ENCODE measurements around the gene RHD. TPM values are rescaled to one million over a fixed set of nuclear protein-coding genes. Genes with fewer than 3 reads are reported as not detected.

Gene RHD
- total RNA-seq, 1 donor from 2014 or later, result not detected

DNA sequence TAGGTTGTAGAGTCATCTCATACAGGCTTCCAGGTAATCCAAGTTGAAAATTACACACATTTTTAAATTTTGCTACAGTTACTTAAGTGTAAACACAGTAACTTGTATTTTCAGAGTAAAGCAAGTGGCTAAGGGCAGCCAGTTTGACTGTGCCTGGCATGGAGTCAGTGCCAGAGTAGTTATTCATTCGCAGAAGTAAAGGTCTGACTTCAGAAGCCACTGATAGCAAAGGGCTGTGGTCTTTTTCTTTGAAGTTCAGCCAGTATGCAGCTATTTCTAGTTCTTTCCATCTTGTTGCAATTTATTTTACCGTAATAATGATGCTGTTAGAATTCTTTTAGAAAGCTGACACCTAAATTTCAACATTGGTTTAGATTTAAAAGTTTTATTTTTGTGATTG lies 75.2 kb downstream of the RHD start:
- Mint-ChIP-seq H3K4me1 (peaks cover 2% of the 10 kb centered on the region), H3K9me3 (no peaks in the 10 kb centered on the region), H3K27me3 (ENCODE audit: low read depth) (no peaks in the 10 kb centered on the region), H3K4me3 (no peak overlapping the region), H3K36me3 (peaks cover 27% of the 10 kb centered on the region), H3K27ac (no peak overlapping the region)
- no peak for DNase-seq (ENCODE audit: low spot score in 2 of 2, unreplicated experiment in 2 of 2)
- TF ChIP-seq, protein P1, sequence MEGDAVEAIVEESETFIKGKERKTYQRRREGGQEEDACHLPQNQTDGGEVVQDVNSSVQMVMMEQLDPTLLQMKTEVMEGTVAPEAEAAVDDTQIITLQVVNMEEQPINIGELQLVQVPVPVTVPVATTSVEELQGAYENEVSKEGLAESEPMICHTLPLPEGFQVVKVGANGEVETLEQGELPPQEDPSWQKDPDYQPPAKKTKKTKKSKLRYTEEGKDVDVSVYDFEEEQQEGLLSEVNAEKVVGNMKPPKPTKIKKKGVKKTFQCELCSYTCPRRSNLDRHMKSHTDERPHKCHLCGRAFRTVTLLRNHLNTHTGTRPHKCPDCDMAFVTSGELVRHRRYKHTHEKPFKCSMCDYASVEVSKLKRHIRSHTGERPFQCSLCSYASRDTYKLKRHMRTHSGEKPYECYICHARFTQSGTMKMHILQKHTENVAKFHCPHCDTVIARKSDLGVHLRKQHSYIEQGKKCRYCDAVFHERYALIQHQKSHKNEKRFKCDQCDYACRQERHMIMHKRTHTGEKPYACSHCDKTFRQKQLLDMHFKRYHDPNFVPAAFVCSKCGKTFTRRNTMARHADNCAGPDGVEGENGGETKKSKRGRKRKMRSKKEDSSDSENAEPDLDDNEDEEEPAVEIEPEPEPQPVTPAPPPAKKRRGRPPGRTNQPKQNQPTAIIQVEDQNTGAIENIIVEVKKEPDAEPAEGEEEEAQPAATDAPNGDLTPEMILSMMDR (IDR thresholded peaks at IDR 0.05; ENCODE audit: unreplicated experiment), result no peak

DNA sequence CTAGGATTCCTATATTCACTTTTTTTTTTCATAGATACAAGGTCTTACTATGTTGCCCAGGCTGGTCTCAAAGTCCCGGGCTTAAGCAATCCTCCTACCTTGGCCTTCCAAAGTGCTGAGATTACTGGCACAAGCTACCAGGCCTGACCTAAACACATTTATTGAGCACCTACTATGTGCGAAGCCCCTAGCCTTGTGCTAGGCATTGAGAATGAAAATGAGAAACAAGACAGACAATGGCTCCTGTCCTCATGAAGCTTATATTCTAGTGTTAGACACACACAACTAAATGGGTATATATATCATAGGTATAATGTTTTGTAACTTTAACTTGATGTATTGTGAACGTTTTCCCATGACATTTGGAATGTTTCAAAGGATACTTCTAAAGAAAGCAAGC lies 77.3 kb downstream of the RHD start:
- no peak for DNase-seq (ENCODE audit: low spot score in 2 of 2, unreplicated experiment in 2 of 2)
- H3K4me1 Mint-ChIP-seq, result peaks cover 2% of the 10 kb centered on the region
- H3K27me3 Mint-ChIP-seq (ENCODE audit: low read depth), result no peaks in the 10 kb centered on the region
- no peaks in the 10 kb centered on the region for H3K9me3 Mint-ChIP-seq
- peaks cover 20% of the 10 kb centered on the region for H3K36me3 Mint-ChIP-seq
- no peak overlapping the region for H3K4me3 Mint-ChIP-seq
- H3K27ac Mint-ChIP-seq, result no peak overlapping the region
- TF ChIP-seq, protein P1 (IDR thresholded peaks at IDR 0.05; ENCODE audit: unreplicated experiment), result no peak

DNA sequence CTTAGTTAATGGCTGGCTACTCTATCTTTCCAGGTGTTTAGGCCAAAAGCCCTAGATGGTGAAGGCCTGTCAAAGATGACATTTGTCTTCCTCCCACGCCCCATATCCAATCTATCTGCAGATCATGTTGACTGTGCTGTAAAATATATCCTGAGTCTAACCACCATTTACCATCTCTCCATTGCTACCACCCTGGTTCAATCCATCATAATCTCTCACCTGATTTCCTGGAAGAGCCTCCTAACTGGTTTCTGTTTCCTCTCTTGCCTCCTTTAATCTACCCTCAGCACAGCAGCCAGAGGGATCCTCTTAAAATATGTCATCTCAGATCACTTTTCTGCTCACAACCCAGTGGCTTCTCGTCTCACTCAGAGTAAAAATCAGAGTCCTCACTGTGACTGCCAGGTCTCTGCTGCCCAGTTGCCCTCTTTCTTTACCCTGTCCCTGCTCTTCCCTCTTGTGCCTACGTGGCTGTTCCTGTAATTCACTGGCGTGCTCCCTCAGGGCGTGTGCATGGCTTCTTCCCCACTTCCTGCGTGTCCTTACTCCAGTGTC lies 83.6 kb downstream of the RHD start:
- Mint-ChIP-seq H3K27ac (no peak overlapping the region), H3K36me3 (peaks cover 32% of the 10 kb centered on the region), H3K4me3 (no peak overlapping the region), H3K4me1 (no peaks in the 10 kb centered on the region), H3K9me3 (no peaks in the 10 kb centered on the region), H3K27me3 (ENCODE audit: low read depth) (no peaks in the 10 kb centered on the region)
- TF ChIP-seq, protein P1 (IDR thresholded peaks at IDR 0.05; ENCODE audit: unreplicated experiment), result no peak
- no peak for DNase-seq (ENCODE audit: low spot score in 2 of 2, unreplicated experiment in 2 of 2)

DNA sequence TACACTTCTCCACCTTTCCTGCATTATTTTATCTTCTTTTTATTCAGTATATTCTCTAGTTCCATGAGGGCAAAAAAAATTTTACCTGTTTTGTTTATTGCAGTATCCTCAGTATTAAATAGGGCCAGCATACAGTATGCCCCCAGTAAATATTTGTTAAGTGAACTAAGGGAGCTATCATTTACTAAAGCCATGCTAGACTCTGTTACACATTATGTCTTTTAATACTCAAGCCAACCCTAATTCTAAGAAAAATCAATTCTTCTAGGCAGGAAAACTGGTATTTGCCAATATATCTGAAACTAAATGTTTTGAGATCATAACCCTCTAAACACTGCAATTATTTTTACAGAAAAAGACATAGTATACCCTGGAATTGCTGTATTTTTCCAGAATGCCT lies 84.1 kb downstream of the RHD start:
- Mint-ChIP-seq H3K27me3 (ENCODE audit: low read depth) (no peaks in the 10 kb centered on the region), H3K4me3 (no peak overlapping the region), H3K4me1 (no peaks in the 10 kb centered on the region), H3K27ac (no peak overlapping the region), H3K36me3 (peaks cover 34% of the 10 kb centered on the region), H3K9me3 (no peaks in the 10 kb centered on the region)
- TF ChIP-seq, protein P1 (IDR thresholded peaks at IDR 0.05; ENCODE audit: unreplicated experiment), result no peak
- no peak for DNase-seq (ENCODE audit: low spot score in 2 of 2, unreplicated experiment in 2 of 2)

DNA sequence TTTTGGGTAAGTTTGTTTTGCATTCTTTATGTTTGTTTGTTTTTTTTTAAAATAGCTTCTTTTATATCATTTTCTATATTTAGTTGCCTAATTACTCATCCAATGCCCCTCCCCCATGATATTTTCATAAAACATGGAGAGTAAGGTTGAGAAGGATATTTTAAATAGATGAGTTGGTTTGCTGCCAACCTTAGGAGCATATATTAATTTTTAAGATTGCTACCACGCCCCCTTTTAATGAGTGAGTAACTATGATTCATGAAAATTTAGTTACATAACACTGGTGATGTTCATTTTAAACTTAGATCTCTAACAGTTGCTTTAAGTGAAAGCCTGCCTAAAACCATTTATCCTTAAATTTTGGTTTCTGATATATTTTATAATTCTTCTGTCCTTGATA lies 84.5 kb downstream of the RHD start:
- Mint-ChIP-seq H3K36me3 (peaks cover 34% of the 10 kb centered on the region), H3K27me3 (ENCODE audit: low read depth) (no peaks in the 10 kb centered on the region), H3K4me3 (no peak overlapping the region), H3K4me1 (peaks cover 4% of the 10 kb centered on the region), H3K27ac (no peak overlapping the region), H3K9me3 (no peaks in the 10 kb centered on the region)
- TF ChIP-seq, protein P1 (IDR thresholded peaks at IDR 0.05; ENCODE audit: unreplicated experiment), result no peak
- DNase-seq (ENCODE audit: low spot score in 2 of 2, unreplicated experiment in 2 of 2), result no peak
